Aorta (tissue), 5 donors: ENCODE data around the gene RFFL. TPM values are rescaled to one million over a fixed set of nuclear protein-coding genes. Genes with fewer than 3 reads are reported as not detected.
A peak's percentile ranks its signal among the peaks of the same experiment; 100 is the strongest.
"Not testable (repeated sequence)": the region's sequence is repeated elsewhere in the genome, so short reads cannot be mapped to it uniquely, and the experiment has no call there.

Source experiments
- ATAC-seq: fragments of 200-7000 bp; cut with Tn5 transposase; one replicate; pipeline ENCODE4 v1.9.1; 2022; ENCODE audit warnings: moderate library complexity; ENCODE audit not compliant: low FRiP score
- DNase-seq, 2 donors: peaks; one replicate each; pipeline ENCODE4 v3.0.0-alpha.2; 2020
- H3K27ac ChIP-seq, 2 donors: one replicate each; pipeline ENCODE4 v1.5.1; 2013; ENCODE audit warnings: low read length in 2 of 2, mild to moderate bottlenecking in 2 of 2, moderate library complexity in 2 of 2, control low read depth in 1 of 2, inconsistent platforms in 1 of 2, low read depth in 1 of 2
- H3K27me3 ChIP-seq, 2 donors: one replicate each; pipeline ENCODE4 v1.6.1; 2013; ENCODE audit warnings: control low read depth in 1 of 2, low read length in 1 of 2, mild to moderate bottlenecking in 1 of 2, moderate library complexity in 1 of 2; ENCODE audit not compliant: insufficient read depth in 2 of 2, control insufficient read depth in 1 of 2
- H3K36me3 ChIP-seq, 2 donors: one replicate each; pipeline ENCODE4 v1.6.1; 2013; ENCODE audit warnings: control low read depth in 1 of 2, low read length in 1 of 2, mild to moderate bottlenecking in 1 of 2; ENCODE audit not compliant: insufficient read depth in 2 of 2, control insufficient read depth in 1 of 2
- H3K4me1 ChIP-seq, 2 donors: one replicate each; pipeline ENCODE4 v1.6.1; 2013; ENCODE audit warnings: low read length in 2 of 2, control low read depth in 1 of 2, mild to moderate bottlenecking in 1 of 2, moderate library complexity in 1 of 2; ENCODE audit not compliant: insufficient read depth in 2 of 2, control insufficient read depth in 1 of 2
- H3K4me3 ChIP-seq, 2 donors: one replicate each; pipeline ENCODE4 v1.5.1; 2013; ENCODE audit warnings: low read length in 2 of 2, control low read depth in 1 of 2, mild to moderate bottlenecking in 1 of 2
- H3K9me3 ChIP-seq: one replicate; pipeline ENCODE4 v1.6.1; 2013; ENCODE audit warnings: mild to moderate bottlenecking, low read length; ENCODE audit not compliant: control insufficient read depth
- WGBS, 2 donors: extraction: QIAGEN DNeasy Blood & Tissue Kit; methylation state at CpG; one replicate each; pipeline ENCODE4 v1.1.7; 2013; 5-methylcytosine and 5-hydroxymethylcytosine counted together
- intact Hi-C, 2 donors: fragments of 100-400 bp; cut with DNase I; formaldehyde crosslinking; loops; one replicate each; pipeline versions ENCODE4 v1.14.2 to v1.15.0; 2022
- polyA plus RNA-seq, 2 donors: library from polyadenylated mRNA; stranded (reverse); fragments of 200-250 nt; gene quantifications; one replicate each; pipeline ENCODE4 v1.2.3, GENCODE V29; 2013
- total RNA-seq, 2 donors: library from RNA; stranded (reverse); fragmentation: NEBNext Ultra II Directional; extraction: Animal tissue kit (Norgen Biotek cat#: 25700); gene quantifications; one replicate each; pipeline ENCODE4 v1.2.1, GENCODE V29; 2021
- donor health status: healthy with polysubstance abuse.
- donor health status: Bipolar disorder and iron deficiency.
- donor health status: DM: no; HTN: no; CAD: no.
- donor health status: DM: no; HTN: no; CAD: no.
- donor health status: DM: yes; HTN: yes; CAD: no.

Gene RFFL
- total and polyA plus RNA-seq, 4 donors: 11.4 to 25.1 (median 22.2) TPM

DNA sequence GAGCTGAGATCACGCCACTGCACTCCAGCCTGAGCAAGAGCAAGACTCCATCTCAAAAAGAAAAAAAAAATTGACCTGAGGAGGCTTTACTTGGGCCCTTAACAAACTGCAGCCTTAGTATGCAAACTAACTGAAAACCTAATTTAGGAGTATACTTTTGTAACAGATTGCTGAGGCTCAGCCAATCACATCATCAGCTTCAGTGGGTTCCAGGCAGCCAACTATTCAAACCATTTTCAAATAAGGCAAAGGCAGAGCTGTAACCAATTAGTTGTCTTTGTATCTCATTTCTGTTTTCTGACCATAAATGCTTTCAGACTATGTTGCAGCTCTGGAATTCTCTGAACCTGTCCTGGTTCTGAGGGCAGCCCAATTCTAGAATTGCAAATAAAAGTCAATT lies 32.2 kb upstream of the RFFL start:
- no peak for DNase-seq
- WGBS, 2 donors: 100% methylated on average over 1 of the region's 1 CpG
- ATAC-seq: no peak
- Histone ChIP-seq H3K36me3 (peaks cover 0 to 2% of the 10 kb centered on the region in 2 donors), H3K27me3 (no peaks in the 10 kb centered on the region), H3K27ac (no peak overlapping the region), H3K9me3 (no peaks in the 10 kb centered on the region), H3K4me1 (no peaks in the 10 kb centered on the region), H3K4me3 (no peak overlapping the region)
- intact Hi-C loops: no loop called here

DNA sequence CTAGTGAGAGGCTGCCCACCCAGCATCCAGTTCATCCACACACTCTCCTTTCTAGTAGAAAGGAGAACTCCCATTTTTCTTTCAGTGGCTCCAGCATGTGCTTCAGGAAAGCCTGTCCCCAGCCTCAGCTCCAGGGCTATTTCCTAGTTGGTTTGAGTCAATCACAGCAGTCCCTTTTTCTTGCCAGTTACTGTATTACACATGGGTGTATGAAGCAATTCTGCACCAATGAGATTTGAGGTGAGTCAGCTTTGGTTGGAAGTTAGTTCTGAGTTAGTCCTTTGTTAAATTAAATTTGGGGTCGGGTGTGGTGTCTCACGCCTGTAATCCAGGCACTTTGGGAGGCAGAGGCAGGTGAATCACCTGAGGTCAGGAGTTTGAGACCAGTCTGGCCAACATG lies 31.4 kb upstream of the RFFL start:
- DNase-seq (no peak), ATAC-seq (no peak)

DNA sequence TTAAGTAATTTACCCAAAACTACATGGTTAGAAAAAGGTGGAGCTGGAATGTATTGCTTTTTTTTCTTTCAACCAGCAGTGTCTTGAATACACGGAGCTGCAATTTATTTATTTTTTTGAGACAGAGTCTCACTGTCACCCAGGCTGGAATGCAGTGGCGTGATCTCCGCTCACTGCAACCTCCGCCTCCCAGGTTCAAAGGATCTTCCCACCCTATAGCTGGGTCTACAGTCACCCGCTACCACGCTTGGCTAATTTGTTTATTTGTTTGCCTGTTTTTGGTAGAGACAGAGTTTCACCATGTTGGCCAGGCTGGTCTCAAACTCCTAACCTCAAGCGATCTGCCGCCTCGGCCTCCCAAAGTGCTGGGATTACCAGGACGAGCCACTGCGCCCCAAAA lies 27.2 kb upstream of the RFFL start:
- ATAC-seq, H3K36me3 ChIP-seq, H3K4me3 ChIP-seq, H3K4me1 ChIP-seq, H3K27me3 ChIP-seq, intact Hi-C loops, H3K9me3 ChIP-seq, H3K27ac ChIP-seq, DNase-seq: not testable (repeated sequence)
- 82 to 85% methylated on average over 11 of the region's 11 CpGs for WGBS, 2 donors

More for the DNA sequence above, 31.4 kb upstream of the RFFL start:
- Histone ChIP-seq H3K4me3 (no peak overlapping the region), H3K27ac (no peak overlapping the region), H3K36me3 (no peaks in the 10 kb centered on the region), H3K9me3 (no peaks in the 10 kb centered on the region), H3K4me1 (no peaks in the 10 kb centered on the region), H3K27me3 (no peaks in the 10 kb centered on the region)
- intact Hi-C loops: no loop called here
- 93% methylated on average over 2 of the region's 2 CpGs for WGBS, 2 donors

DNA sequence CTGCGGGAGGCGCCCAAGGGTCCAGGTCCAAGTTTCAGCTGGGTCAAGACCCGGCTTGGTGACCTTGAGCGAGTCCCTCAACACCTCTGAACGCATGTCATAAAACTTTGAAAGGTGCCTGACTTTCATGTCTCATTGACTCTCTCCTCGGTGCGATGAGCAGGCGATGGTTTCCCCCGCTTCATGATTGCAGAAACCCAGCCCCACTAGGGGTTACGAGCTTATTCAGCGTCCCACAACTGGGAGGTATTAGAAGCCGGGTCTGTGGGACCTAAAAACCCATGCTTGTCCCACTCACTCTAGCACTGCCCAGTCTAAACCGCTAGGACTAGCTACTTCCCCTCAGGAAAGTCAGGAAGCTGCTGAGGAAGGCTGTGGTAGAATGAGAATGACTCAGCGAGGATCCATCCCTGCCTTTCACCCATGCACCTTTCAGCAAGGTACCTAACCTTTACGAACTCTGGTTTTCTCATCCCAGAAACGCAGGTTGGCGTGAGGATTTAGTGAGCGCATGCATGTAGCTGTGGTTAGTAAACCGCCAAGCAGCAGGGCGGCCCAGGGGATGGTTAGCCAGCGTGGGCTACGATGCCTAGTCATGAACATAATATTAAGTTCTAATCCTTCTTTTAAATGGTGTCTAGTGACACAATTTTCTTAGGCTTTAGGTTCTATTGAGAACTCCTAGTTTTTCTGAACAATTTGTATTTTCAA lies 26.2 kb upstream of the RFFL start:
- no peaks in the 10 kb centered on the region for H3K9me3 ChIP-seq
- peak in 1 of 2 donors; percentile 51 for DNase-seq
- no peaks in the 10 kb centered on the region for H3K4me1 ChIP-seq
- intact Hi-C loops: loop anchor here (2.0 to 5.0 kb wide), 6 partner anchors 27 to 129 kb away; partner anchors contain the start of genes CCT6B (in 2 of the 2), ZNF830 (in 2 of the 2) and LIG3 (in 1 of the 2)
- ATAC-seq: no peak
- no peaks in the 10 kb centered on the region for H3K36me3 ChIP-seq
- H3K27me3 ChIP-seq: no peaks in the 10 kb centered on the region
- WGBS, 2 donors: 46 to 48% methylated on average over 22 of the region's 22 CpGs
- no peak overlapping the region for H3K27ac ChIP-seq
- H3K4me3 ChIP-seq: no peak overlapping the region

DNA sequence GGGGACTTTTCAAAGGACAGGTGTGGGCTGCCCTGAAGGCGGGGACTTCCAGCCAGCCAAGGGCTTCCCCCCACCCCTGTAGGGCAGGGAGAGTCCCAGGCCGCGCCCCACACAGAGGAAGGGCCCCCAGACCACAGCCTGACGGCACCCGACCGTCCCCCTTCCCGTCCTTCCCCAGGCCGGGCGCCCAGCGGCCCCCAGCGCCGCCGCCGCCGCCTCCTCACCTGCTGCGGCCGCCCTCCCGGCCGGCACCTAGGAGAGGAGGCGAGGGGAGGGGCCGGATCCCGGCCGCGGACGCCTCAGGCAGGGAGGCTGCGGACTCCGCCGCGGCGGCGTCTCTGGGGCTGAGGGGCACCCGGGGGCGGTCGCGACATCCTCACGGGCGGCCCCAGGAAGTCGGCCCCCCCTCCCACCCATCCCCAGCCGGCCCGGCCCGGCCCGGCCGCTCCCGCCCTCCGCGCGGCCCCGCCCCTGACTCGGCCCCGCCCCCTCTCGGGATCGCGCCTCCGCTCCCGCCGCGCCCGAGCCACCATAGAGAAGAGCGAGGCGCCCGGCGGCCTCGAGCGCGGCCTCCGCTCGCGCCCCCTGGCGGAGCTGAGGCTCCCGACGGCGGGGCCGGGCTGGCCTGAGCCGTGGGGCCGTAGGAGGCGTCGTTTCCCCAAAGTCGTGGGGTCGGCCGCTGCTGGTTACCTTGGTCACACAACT lies 25.5 kb upstream of the RFFL start:
- ATAC-seq (peak; percentile 98), DNase-seq (peak; percentile 90 to 96)
- H3K36me3 ChIP-seq: no peaks in the 10 kb centered on the region
- H3K27me3 ChIP-seq: no peaks in the 10 kb centered on the region
- H3K4me3 ChIP-seq: peak overlapping the region; percentile 82 to 90
- H3K27ac ChIP-seq: peak overlapping the region in 1 of 2 donors; percentile 82
- intact Hi-C loops: loop anchor here (2.0 to 5.0 kb wide), 6 partner anchors 28 to 128 kb away; partner anchors contain the start of genes CCT6B (in 2 of the 2), ZNF830 (in 2 of the 2) and LIG3 (in 1 of the 2)
- H3K4me1 ChIP-seq: no peaks in the 10 kb centered on the region
- WGBS, 2 donors: 0% methylated on average over 24 to 80 of the region's 80 CpGs
- no peaks in the 10 kb centered on the region for H3K9me3 ChIP-seq

DNA sequence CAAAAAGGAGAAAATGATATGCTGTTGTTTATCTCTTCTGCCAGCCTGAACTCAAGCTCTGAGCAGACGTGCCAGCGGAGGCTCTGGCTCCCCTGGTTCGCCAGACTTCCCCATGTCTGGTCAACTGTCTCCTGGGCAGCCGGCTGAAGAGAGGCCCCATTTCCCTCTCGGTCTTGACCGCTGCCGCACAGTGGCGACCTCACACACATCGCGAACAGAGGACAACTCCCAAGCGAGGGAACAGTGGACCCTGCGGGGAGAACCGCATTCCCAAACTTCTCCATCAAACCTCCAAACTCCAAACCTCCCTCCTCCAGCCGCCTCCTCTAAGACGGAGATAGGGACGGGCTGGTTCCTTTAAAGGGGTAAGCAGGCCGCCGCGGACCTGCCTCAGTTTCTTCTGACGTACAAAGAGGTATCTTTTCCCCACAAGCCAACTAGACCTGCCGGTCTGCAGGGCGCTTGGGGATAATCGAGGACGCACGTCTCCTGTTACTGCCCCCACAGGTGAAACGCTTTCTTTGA lies 24.9 kb upstream of the RFFL start:
- DNase-seq (peak; percentile 79 to 84), ATAC-seq (peak; percentile 77)
- Histone ChIP-seq H3K27ac (peak overlapping the region in 1 of 2 donors; percentile 82), H3K4me1 (no peaks in the 10 kb centered on the region), H3K36me3 (no peaks in the 10 kb centered on the region), H3K27me3 (no peaks in the 10 kb centered on the region), H3K4me3 (peak overlapping the region; percentile 82 to 90), H3K9me3 (no peaks in the 10 kb centered on the region)
- intact Hi-C loops: loop anchor here (2.0 to 5.0 kb wide), 6 partner anchors 28 to 128 kb away; partner anchors contain the start of genes CCT6B (in 2 of the 2), ZNF830 (in 2 of the 2) and LIG3 (in 1 of the 2)
- WGBS, 2 donors: 0 to 1% methylated on average over 26 of the region's 26 CpGs

DNA sequence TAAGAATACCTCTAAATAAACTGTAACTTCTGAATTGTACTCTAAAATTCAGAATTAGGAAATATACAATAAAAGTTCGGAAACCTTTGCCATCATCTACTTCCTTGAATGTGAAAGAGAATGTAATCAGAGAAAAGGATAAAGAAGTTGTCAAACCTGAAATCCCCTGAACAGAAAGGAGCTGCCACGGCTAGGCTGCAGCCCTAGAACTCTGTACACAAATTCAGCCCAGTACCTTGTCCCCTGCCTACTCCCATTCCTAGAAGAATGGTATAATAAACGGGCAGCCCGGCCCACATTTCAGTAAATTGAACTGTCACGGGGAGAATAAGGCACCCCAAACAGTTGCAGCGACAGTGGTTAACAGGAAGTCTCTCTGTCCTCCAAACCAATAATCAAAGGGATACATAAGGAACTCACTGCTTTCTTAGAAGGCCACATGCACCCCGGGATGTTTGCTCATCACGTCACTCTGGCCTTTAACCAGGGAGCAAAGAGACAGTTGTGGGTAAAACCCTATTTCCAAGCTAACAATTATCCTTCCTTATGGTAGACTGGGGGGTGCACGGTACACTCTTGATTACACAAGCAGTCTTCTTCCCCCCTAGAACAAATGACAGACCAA lies 24.3 kb upstream of the RFFL start:
- DNase-seq: no peak
- H3K4me3 ChIP-seq: peak overlapping the region; percentile 82 to 90
- no peaks in the 10 kb centered on the region for H3K4me1 ChIP-seq
- peak overlapping the region in 1 of 2 donors; percentile 82 for H3K27ac ChIP-seq
- no peaks in the 10 kb centered on the region for H3K27me3 ChIP-seq
- no peaks in the 10 kb centered on the region for H3K9me3 ChIP-seq
- 28 to 29% methylated on average over 9 of the region's 9 CpGs for WGBS, 2 donors
- H3K36me3 ChIP-seq: no peaks in the 10 kb centered on the region
- intact Hi-C loops: loop anchor here (2.0 to 5.0 kb wide), 6 partner anchors 29 to 127 kb away; partner anchors contain the start of genes CCT6B (in 2 of the 2), ZNF830 (in 2 of the 2) and LIG3 (in 1 of the 2)
- no peak for ATAC-seq

DNA sequence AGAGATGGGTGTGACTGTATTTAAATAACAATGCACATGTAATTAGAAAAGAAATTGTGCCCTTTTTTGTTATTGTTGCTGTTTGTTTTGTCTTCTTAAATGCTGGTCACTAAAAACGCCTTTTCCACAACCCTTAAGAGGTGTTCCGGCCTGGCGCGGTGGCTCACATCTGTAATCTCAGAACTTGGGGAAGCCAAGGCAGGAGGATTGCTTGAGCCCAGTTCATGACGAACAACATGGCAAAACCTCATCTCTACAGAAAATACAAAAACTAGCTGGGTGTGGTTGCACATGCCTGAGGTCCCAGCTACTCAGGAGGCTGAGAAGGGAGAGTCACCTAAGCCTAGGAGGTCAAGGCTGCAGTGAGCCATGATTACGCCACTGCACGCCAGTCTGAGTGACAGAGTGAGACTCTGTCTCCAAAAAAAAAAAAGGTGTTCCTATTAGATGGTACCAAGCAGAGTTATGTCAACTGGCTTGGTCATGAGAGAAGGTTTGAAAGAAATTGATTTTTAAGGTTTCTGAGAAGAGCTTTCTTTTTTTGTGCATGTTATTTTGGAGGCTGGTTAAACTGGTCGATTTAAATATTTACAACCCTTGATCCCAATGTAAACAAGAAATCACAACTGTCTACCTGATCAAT lies 23.5 kb upstream of the RFFL start:
- Histone ChIP-seq H3K4me3 (no peak overlapping the region), H3K9me3 (no peaks in the 10 kb centered on the region), H3K27me3 (no peaks in the 10 kb centered on the region), H3K36me3 (no peaks in the 10 kb centered on the region), H3K27ac (no peak overlapping the region), H3K4me1 (peaks cover 2% of the 10 kb centered on the region in 2 donors)
- intact Hi-C loops: loop anchor here (5.0 kb wide), 4 partner anchors 65 to 125 kb away; partner anchors contain the start of genes CCT6B (in 1 of the 2), LIG3 (in 1 of the 2) and ZNF830 (in 1 of the 2)
- 91 to 94% methylated on average over 8 of the region's 8 CpGs for WGBS, 2 donors
- ATAC-seq: no peak
- DNase-seq: no peak
